WI38 (cell line): Measurements from ENCODE around the gene BBX.

Experiments used
- H3K4me3 ChIP-seq: 2 replicates; pipeline ENCODE4 v1.5.1; 2011; ENCODE audit warnings: low read depth, mild to moderate bottlenecking, control low read depth, low read length
- TF ChIP-seq, protein P1 (sequence below): IDR thresholded peaks from 2 replicates; pipeline ENCODE4 v1.5.1; 2012; ENCODE audit warnings: low read depth, mild to moderate bottlenecking, control low read depth, low read length

The BBX gene

DNA sequence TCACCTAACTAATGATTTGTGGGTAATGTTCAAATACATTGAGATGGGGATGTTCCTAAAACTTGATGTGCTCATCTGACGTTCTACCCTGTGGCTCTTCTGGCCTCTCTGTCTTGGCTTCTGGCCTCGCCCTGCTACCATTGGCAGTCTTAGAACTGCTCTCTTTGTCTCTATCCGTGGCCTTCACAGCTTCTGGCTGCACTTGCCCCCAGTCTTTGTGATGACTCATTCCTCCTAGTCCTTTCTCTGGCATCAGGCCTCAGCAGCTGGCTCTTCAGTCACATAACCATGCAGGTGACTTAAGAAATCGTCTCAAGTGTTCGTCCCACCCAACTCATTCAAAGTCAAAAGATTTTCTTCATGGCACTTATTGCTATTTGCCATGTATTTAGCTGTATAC lies 188.1 kb downstream of the BBX start:
- H3K4me3 ChIP-seq = no peak overlapping the region
- TF ChIP-seq, protein P1, sequence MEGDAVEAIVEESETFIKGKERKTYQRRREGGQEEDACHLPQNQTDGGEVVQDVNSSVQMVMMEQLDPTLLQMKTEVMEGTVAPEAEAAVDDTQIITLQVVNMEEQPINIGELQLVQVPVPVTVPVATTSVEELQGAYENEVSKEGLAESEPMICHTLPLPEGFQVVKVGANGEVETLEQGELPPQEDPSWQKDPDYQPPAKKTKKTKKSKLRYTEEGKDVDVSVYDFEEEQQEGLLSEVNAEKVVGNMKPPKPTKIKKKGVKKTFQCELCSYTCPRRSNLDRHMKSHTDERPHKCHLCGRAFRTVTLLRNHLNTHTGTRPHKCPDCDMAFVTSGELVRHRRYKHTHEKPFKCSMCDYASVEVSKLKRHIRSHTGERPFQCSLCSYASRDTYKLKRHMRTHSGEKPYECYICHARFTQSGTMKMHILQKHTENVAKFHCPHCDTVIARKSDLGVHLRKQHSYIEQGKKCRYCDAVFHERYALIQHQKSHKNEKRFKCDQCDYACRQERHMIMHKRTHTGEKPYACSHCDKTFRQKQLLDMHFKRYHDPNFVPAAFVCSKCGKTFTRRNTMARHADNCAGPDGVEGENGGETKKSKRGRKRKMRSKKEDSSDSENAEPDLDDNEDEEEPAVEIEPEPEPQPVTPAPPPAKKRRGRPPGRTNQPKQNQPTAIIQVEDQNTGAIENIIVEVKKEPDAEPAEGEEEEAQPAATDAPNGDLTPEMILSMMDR = no peak

DNA sequence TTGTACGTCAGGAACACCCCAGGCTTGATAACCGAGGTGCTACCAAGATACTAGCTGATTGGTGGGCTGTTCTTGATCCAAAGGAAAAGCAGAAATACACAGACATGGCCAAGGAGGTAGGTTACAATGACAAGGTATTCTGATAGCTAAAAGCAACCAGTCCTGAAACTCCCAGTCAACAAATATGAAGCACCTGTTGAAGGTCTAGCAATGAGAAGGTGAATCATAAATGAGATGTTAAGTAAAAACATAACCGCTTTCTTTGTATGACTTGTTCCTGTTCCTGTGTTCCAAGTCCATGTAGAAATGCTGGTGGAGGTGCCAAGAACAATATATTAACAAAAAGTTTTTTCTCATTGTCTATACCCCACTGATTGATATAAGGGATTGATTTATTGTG lies 194.0 kb downstream of the BBX start:
- TF ChIP-seq, protein P1 = no peak

DNA sequence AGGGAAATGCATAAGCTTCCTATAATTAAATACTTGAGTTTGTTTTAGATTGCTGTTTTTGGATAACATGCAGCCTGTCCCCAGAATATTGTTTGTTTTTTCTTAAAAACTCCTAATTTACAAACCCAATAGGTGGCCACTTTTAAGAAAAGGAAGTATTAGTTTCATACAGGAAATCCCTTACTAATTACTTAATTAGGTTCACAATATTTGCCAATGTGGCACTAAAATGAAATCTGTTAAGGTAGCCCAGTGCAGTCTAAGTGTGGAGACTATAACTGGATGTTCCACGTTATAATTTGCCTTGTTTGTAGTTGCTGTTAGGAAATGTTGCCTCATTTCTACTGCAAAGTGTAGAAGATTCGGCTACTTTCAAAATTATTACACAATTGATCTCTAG lies 195.8 kb downstream of the BBX start:
- TF ChIP-seq, protein P1 = no peak
- H3K4me3 ChIP-seq = no peak overlapping the region

More for the DNA sequence above, 194.0 kb downstream of the BBX start:
- no peak overlapping the region for H3K4me3 ChIP-seq

DNA sequence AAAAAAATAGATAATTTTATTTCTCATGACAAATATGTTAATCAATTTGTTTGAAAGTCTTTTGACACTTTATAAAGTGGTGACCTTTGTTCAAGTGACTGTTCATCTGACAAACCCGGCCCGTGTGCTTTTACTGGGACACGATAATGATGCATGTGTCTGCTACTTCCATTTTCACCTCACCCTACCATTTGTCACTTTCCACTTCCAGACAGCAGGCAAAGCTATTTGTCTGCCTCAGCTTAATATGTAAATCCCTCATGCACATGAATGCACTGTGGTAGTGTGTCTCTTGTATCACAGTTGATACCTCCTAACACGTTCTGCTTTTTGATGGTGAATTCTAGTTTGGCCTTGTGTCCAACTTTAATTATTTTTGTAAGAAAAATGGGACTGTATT lies 204.3 kb downstream of the BBX start:
- TF ChIP-seq, protein P1 = no peak
- no peak overlapping the region for H3K4me3 ChIP-seq

DNA sequence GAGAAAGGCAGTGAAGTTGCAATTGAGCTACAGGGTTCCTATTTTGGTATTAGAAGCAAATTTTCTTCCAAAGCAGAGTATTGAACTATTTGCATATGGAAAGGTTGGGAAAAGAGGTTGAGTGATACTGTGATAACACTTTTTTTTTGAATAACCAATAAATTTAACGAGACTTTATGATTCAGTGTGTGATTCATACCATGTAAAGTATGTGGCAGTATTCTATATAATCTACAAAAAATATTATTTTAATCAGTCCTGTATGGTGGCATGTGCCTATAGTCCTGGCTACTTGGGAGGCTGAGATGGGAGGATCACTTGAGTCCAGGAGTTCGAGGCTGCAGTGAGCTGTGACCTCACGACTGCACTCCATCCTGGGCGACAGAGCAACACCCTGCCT lies 206.9 kb downstream of the BBX start:
- TF ChIP-seq, protein P1 = no peak
- H3K4me3 ChIP-seq = no peak overlapping the region

DNA sequence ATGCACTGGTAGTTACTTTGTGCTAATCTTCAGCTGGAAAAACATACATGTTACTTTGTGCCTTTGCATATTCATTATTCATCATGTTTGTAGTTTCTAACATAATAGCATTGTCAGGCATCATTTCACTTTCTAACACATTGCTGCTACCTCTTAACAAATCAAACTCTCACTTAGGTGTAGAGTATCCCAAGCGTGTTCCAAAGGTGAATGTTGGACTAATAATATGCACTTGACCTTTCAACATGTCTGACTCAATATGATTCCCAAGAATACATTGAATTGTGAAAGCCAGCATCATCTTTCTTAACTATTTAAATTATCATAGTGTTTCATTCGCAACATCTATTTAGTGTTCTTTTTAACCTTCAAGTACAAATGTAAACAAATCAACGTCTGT lies 211.6 kb downstream of the BBX start:
- no peak overlapping the region for H3K4me3 ChIP-seq
- TF ChIP-seq, protein P1 = no peak

DNA sequence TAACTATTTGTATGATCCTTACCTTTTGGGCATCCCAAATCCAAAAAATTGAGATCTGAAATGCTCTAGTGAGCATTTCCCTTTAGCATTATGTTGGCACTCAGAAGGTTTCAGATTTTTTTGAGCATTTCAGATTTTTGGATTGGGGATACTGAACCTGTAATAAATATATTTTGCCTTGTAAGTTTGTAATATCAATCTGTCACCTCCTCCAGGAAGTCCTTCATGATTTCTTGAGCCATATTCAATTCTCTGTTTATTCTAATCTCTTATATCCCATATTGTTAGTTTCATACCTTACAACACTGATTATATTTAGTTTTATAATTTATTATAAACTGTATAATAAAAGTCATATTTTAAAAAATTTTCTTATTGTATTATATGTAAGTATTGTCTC lies 215.2 kb downstream of the BBX start:
- TF ChIP-seq, protein P1 = no peak
- no peak overlapping the region for H3K4me3 ChIP-seq
